ENCODE measurements around the gene ESRRB.
"Not testable (repeated sequence)": the region's sequence is repeated elsewhere in the genome, so short reads cannot be mapped to it uniquely, and the experiment has no call there.

The ESRRB gene

DNA sequence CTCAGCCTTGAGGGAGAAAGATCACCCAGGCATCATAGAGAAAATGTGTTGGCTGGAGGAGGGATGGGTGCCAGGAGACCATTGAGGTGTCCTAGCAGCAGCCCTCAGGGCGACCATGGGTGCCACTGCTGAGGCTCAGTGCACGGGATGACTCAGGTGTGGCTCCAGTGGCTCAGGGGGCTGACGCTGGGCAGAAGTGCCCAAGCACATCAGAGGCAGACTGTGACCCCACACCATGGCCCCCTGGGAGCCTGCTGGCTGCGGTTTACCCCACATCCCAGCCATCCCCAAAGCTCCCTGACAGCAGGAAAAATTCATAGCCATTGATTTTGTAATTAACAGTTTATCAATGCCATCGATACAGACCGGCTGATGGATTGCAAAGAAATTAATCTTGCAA lies 120.7 kb downstream of the ESRRB start:
- FAIRE-seq = no peak
- DNase-seq (ENCODE audit: low spot score) = no peak

DNA sequence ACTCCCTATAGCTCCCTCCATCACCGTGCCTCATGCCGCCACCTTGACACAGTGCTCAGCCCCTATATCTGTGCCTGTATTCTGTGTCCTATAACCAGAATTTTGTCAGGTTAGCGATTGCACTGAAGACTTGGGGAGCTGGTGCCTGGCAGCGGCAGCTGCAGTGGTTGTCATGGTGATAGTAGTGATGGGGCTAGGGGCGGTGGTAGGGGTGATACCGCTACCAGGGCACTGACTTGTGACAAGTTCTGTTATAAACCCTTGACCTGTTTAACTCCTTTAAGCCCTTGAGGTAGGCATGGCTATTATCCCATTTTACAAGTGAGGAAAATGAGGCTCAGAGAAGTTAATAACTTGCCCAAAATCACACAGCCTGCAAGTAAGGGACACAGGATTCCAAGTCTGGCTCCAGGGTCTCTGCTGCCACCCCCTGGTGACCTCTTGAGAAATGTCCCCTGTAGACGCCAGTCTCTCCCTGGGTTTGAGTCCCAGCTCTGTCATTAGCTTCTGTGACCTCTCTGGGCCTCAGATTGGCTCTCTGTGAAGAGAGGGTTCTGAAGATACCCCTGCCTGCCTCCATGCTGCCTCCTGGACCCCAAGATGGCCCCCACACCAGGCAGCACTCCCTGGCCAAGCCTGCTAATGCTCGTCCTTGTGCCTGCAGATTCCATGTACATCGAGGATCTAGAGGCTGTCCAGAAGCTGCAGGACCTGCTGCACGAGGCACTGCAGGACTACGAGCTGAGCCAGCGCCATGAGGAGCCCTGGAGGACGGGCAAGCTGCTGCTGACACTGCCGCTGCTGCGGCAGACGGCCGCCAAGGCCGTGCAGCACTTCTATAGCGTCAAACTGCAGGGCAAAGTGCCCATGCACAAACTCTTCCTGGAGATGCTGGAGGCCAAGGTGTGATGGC lies 121.9 kb downstream of the ESRRB start:
- DNase-seq (ENCODE audit: low spot score) = no peak
- no peak for FAIRE-seq

DNA sequence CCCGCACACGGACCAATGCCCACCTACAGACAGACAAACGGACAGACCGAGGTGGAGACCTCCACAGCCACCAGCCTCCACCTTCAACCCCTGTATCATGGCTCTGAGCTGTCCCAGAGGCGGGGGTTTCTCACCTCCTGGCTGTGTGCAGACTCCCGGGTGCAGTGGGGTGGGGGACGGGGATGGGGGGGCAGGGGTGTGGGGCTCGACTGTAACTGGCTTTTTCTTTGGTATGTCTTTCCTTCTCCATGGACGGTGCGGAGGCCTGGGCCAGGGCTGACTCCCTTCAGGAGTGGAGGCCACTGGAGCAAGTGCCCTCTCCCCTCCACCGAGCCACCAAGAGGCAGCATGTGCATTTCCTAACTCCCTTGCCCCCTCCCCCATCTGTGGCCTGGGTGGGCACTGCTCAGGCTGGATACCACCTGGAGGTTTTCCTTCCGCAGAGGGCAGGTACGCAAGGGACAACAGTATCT lies 122.6 kb downstream of the ESRRB start:
- no peak for DNase-seq (ENCODE audit: low spot score)
- no peak for FAIRE-seq

DNA sequence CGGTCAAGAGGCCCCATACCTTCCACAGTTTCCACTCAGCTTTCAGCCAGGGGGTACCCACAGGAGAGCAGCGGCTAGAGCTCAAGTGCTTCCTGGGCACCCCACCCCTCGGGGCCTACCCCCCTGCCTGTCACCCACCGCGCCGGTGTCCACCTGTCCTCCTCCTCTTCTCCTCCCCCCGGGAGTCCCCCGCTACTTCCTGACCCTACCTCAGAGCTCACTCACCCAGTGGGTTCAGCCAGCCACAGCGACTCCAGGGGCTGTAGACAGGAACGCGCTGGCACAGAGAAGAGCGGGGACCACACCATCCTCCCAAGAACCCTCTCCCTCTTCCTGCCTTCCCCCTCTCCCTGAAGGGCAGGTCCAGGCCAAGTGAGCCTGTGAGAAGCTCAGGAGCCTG lies 123.0 kb downstream of the ESRRB start:
- DNase-seq (ENCODE audit: low spot score) (no peak), FAIRE-seq (no peak)

DNA sequence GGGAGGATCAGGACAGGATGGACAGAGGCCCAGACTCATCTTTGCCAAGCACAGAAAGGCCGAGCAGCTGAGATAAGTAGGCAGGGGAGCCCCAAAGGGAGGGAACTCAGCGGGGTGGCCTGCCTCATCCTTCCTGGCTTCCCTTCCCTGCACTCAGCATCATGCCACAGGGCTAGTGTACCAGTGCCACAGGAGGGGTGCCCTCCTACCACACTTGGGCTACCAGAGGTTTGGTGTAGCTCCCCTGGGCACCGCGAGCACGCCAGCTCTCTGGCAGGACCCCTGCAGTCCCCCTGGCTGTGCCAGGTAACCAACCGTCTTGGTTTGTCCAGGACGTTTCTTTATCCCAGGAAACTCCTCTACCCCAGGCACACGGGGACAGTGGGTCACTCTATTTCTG lies 123.5 kb downstream of the ESRRB start:
- FAIRE-seq = no peak

DNA sequence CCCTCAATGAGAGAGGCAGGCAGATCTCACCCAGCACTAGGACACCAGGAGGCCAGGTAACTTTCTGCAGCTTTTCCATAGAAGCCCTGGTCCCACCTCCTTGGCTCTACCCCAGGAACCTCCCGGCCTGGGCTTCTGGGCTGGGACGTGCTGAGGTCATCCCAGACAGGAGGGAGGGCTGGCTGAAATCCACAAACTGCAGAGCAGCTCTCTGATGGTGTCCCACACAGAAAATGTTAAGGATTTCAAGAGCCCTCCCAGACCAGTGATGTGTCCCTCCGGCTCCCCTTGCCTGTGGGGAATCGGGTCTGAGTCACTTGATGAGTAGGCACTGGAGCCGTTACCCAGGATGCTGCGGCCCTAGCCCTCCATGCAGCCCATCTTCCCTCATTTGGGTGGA lies 124.1 kb downstream of the ESRRB start:
- no peak for FAIRE-seq
- DNase-seq (ENCODE audit: low spot score) = no peak

More for the DNA sequence above, 123.5 kb downstream of the ESRRB start:
- DNase-seq (ENCODE audit: low spot score) = no peak

DNA sequence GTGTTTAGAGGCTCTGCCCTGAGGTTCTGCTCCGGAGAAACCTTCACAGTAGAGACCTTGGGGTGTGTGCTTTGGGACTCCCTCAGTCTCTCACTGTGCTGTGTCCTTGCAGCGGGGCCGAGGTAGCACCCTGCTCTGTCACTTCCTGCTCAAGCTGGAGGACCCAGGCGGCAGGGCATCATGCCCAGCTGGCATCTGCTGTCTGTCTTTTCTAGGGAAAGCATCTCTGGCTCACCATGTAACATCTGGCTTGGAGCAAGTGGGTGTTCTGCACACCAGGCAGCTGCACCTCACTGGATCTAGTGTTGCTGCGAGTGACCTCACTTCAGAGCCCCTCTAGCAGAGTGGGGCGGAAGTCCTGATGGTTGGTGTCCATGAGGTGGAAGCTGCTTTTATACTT lies 124.5 kb downstream of the ESRRB start:
- FAIRE-seq (no peak), DNase-seq (ENCODE audit: low spot score) (no peak)

DNA sequence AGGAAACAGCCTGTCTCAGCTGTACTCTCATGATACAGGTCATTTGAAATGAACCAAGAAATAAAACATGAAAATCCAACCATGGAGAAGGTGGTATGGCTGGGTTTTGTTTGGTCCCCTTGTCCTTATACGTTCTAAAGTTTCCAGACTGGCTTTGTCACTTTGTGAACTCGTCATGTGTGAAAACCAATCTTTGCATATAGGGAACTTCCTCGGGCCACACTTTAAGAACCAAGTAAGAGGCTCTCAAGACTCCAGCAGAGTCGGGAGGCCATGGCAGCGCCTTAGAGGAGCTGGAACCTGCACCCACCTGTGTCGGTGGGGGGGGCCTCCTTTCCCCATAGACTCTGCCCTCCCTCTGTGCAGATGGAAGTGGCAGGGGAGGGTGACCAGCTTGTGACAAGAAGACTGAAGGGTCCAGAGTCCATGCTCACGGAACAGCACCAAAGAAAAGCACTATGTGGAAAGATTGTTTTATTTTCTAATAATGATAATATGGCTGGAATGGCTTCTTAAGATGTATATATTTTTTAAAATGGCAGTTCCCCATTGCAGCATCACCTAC lies 125.3 kb downstream of the ESRRB start:
- FAIRE-seq = no peak
- no peak for DNase-seq (ENCODE audit: low spot score)

DNA sequence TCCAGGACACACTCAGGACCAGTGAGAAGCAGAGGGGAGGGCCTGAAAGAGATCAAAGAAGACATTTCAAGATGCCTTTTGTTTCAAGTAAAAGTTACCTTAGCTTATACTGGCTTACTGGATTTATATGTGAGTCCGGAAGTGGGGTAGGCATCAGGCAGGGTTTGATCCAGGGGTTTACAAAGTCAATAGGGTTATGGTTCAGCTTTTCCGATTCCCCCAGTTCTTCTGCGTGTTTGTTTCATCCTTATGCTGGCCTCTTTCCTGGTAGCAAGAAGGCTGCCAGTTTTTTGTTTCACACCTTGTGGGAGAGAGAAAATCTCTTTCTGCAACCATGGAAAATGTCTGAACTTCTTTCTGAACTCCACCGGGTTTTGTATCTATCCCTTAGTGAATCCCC lies 126.3 kb downstream of the ESRRB start:
- no peak for DNase-seq (ENCODE audit: low spot score)
- no peak for FAIRE-seq

DNA sequence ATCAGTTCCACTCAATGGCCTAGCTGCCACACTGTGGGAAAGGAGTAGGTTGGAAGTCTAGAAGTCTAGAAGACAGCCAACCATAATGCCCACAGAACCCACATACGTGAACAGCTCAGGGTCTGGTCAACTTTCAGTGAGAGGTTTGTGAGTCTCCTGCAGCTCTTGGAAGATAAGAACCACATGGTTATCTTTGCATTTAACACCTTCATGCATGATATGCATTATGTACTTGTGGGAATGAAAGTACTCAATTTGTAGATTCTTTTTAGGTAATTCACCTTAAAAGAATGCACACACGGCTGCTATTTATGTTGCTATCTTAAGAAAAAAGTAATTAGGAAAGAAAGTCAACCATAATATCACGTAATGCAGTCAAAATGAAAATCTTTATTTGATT lies 126.7 kb downstream of the ESRRB start:
- DNase-seq (ENCODE audit: low spot score) (no peak), FAIRE-seq (no peak)

DNA sequence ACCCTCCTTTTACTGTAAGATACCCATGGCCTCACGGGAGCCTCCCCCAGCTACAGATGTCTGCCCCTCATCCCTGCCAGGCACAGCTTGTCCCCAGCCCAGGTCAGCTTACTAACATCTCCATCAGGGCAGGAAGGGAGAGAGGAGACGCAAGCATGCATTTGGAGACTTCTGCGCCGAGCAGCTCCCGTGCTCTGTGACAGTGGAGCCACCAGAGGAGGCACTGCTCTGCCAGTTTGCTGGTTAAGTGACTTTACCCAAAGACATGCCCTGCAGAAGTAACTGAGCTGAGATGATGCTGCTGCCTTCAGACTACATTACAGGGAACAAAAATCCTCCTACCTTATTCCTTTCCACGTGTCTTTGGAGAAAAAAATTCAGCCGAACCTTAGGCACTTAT lies 133.4 kb downstream of the ESRRB start:
- no peak for DNase-seq (ENCODE audit: low spot score)
- no peak for FAIRE-seq

DNA sequence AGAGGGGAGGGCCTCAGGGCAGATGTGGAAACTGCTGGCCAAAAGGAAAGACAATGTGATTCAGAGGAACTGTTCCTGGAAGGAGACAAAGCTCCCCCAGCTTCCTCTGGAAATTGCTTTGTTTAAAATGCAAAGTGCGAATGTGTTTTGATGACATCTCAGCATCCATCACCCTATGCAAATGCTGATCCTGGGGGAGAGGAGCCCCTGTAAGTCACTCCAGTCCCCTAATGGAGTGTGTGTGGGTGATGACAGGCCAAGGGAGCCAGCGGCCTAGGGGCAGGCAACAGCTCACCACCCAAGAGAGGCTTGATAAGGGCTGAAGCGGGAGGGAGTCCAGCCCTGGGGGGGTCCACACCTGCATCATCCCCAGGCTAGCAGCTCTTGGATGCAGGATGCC lies 134.2 kb downstream of the ESRRB start:
- DNase-seq (ENCODE audit: low spot score) (no peak), FAIRE-seq (no peak)

DNA sequence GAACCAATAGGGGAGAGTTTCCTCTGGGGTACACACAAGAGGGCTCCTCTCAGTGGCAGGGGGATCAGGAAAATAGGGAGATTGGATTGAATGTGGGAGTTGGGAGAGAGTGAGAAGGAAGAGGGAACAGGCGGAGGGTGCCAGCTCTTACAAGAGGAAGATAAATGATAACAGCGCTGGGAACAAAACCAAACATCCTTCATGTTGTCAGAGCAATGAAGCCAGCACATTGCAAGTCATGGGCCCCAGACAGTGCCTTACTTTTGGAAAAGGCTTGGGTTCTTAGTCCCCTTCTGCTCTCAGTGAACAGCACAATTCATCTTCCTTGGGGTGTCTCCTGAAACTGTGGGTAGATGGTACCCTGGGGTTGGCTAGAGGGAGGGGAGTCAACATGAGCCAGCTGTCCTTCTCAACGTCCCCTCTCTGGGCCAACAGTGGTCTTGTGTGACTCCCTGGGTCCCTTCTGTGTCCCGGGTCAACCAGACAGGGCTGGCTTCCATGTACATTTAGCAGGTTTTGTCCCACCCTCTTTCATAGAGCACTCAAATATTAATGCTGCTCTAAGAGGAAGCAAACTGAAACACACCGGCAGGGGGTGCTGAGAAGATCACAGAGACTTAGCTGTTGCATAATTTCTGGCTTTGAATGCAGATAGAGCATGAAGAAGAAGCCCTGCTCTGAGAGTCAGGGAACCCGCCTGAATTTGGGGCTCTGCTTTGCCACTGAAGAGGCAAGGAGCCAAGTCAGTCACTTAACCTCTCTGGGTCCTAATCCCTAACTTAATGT lies 138.5 kb downstream of the ESRRB start:
- FAIRE-seq (no peak), DNase-seq (ENCODE audit: low spot score) (no peak)

DNA sequence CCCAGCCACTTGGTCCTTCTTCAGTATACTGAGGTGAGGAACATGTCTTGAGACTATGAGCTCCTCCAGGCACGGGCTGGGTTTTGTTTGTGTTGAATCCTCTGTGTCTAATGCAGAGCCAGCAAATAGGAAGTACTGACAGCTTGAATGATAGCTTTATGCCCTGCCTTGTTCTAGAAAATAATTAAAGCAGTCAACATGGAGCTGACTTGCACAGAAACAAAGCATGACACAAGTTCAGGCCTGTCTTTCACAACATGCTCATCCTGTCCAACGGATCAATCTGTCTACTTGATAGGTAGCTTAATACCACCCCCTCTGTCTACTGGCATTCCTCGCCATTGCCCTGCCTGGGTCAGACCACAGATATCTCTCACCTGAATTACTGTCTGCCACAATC lies 140.9 kb downstream of the ESRRB start:
- FAIRE-seq (no peak), DNase-seq (ENCODE audit: low spot score) (no peak)

DNA sequence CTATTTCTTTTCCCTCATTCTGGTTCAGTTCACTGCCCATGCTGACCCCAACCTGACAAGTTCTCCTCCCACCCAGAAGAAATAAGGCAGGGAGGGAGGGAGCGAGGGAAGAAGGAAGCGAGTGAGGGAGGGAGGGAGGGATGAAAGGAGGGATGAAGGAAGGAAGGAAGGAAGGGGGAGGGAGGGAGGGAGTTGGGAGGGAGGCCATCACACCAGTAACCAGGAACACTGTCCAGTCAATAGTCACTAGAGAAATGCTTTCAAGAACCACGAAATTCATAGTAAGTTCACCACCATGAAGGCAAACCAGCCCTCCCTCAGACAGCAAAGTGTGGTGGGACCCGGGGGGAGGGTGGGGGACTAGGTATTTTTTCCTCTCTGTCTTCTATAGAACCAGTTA lies 142.4 kb downstream of the ESRRB start:
- no peak for FAIRE-seq
- no peak for DNase-seq (ENCODE audit: low spot score)

DNA sequence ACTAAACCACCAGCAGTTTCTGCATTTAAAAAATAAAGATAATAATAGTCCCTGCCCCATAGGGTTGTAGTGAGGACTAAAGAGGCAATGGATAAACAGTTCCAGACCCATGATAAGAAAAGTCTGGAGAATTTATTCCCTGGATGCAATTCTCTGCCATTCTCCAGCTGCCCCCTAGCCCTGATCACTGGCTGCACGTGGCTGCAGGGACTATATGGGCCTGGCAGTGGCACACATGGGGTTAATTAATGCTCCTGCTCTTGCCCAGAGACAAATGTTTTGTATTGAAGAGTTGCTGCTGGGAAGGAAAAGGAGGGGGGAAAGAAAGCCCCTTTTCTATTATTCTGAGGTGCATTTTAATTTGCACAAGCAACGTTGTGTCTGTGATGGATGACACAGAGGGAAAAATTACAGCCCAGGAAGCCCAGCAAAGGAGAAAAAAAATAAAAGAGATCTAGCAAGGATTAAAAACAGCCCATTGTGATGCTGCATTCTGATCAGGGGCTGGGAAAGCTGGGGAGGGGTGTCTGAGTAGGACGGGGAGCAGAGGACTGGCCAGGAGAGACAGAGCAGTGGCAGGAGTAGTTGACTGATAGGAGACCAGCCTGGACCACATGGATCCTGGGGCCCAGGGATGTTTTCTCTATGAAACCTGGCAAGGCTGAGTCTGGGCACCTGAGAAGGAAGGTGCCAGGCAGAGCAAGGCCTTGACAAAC lies 149.3 kb downstream of the ESRRB start:
- FAIRE-seq = no peak
- no peak for DNase-seq (ENCODE audit: low spot score)

DNA sequence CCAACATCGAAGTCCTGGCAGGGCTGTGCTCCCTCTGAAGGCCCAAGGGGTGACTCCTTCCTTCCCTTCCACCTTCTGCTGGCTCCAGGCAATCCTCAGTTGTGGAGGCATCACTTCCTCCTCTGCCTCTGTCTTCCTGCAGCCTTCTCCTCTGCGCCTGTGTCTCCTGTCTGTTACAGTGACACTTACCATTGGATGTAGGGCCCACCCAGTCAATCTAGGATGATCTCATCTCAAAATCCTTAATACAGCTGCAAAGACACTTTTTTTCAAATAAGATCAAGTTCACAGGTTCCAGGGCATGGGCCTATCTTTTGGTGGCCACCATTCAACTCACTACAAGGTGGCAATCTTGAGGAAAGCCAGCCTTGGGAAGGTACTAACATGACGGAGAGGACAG lies 155.1 kb downstream of the ESRRB start:
- DNase-seq (ENCODE audit: low spot score) (no peak), FAIRE-seq (no peak)

DNA sequence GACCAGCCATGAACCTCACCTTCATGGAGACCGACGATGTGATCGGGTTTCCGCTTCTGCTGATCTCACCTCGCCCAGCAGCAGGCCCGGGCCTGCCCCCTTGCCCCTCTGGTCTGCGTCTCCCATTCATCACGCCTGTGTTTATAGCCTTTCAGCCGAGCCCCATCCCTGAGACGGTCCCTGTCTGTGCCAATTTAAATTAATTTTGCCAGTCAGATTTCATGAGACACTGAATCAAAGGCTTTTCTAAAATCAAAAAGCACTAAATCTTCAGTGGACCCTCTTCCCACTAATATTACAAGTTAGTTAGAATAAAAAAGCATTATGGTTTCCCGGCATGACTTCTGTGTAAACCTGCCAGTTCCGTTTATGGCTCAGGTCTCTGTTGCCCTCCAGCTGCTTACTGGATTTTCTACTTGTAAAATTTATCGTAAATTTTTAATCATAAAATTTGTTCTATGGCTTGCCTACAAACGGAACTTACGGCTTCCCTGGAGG lies 155.9 kb downstream of the ESRRB start:
- DNase-seq (ENCODE audit: low spot score) = no peak
- no peak for FAIRE-seq

DNA sequence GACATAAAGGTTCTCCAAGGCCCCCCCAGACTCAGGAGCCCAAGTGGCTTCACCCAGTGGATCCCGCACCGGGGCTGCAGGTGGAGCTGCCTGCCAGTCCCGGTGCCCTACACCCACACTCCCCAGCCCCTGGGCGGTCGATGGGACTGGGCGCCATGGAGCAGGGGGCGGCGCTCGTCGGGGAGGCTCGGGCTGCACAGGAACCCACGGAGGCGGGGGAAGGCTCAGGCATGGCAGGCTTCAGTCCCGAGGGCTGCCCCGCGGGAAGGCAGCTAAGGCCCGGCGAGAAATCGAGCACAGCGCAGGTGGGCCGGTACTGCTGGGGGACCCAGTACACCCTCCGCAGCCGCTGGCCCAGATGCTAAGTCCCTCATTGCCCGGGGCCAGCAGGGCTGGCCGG lies 160.7 kb downstream of the ESRRB start:
- not testable (repeated sequence) for FAIRE-seq; DNase-seq (ENCODE audit: low spot score)

DNA sequence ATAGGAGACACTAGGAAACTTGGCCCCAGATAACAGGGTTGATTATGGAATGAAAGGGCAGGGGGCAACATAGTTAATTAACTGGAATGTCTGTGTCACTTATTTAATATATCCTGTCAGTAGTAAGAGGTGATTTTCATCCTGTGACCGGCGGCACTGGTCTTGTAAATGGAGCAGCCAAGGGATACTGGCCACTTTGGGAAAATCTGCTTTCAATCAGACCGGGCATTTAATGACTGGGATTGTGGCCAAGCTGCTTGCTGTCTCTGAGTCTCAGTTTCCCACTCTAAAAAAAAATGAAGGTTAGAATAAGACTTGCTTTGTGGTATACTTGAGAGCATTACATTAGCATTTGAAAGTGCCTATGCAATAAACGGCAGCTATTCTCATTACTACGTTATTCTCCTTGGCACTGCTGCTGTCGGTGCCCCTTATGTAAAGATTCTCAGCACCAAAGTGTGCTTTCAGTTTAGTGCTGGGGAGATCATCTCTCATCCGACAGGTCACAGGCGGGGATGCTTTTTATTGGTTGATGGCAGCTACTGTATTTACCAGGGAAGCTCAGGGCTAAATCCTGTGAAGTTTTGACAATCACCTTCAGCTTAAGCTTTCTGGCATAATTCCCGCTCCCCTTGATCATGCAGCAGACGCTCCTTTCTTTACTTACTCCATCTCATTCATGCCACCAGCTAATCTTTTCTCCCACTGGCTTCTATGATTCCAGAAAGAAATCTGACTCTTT lies 162.1 kb downstream of the ESRRB start:
- no peak for DNase-seq (ENCODE audit: low spot score)
- FAIRE-seq = no peak

DNA sequence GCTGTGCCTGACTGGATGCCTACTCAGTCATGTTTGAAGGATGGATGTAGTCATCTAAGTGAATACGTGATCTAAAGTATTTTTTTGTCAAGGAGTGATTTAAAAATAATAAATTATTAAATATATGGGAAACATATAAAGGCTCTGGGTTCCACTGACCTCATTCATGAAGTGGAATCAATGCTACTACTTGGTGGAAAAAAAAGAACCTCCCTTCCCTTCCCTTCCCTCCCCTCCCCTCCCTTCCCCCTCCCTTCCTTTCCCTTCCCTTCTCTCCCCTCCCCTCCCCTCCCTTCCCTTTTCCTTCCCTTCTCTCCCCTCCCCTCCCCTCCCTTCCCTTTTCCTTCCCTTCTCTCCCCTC lies 162.7 kb downstream of the ESRRB start:
- DNase-seq (ENCODE audit: low spot score) (no peak), FAIRE-seq (no peak)

Measured in RCC 7860 (cell line).